H1 (cell line): ENCODE results near the gene CEP57L1. TPM values are rescaled to one million over a fixed set of nuclear protein-coding genes. Genes with fewer than 3 reads are reported as not detected.

Source experiments
- CTCF ChIA-PET: fragments of 300-600 bp; sonication (Branson Sonifier 250); formaldehyde crosslinking; loops from one replicate; lab custom pipeline; 2021; ENCODE audit not compliant: partially characterized antibody; lab: Charles Lee
- POLR2A ChIA-PET: fragments of 300-600 bp; sonication (Branson Sonifier 250); formaldehyde crosslinking; loops from one replicate; lab custom pipeline; 2021; ENCODE audit warnings: inconsistent platforms; ENCODE audit not compliant: partially characterized antibody; lab: Charles Lee
- DNase-seq, 2 experiments: peaks; one replicate each; pipeline versions ENCODE4 v3.0.0 to v3.0.0-alpha.2; 2010 to 2022; ENCODE audit warnings: low spot score in 2 of 2, low read depth in 1 of 2, mixed read lengths in 1 of 2
- FAIRE-seq: peaks from 2 replicates; lab custom pipeline; 2011; peaks lifted over from hg19 to GRCh38; lab: Jason Lieb, UNC
- H2AFZ ChIP-seq: 2 replicates; pipeline ENCODE4 v1.8.1; 2012; ENCODE audit warnings: low read length, inconsistent platforms
- H2AK5ac ChIP-seq: 2 replicates; pipeline ENCODE4 v1.6.1; 2013; ENCODE audit warnings: low read depth, low read length
- H2BK120ac ChIP-seq: replicated peaks from 2 replicates; pipeline ENCODE3; 2013; ENCODE audit warnings: low read depth, low read length, inconsistent platforms
- H2BK12ac ChIP-seq: 2 replicates; pipeline ENCODE4 v1.6.1; 2013; ENCODE audit warnings: low read depth, low read length
- H2BK15ac ChIP-seq: 2 replicates; pipeline ENCODE4 v1.6.1; 2013; ENCODE audit warnings: low read length
- H2BK20ac ChIP-seq: 2 replicates; pipeline ENCODE4 v1.6.1; 2013; ENCODE audit warnings: low read length
- H2BK5ac ChIP-seq: 2 replicates; pipeline ENCODE4 v1.6.1; 2013; ENCODE audit warnings: low read depth, low read length
- H3K14ac ChIP-seq: 2 replicates; pipeline ENCODE4 v1.6.1; 2013; ENCODE audit warnings: inconsistent platforms; ENCODE audit not compliant: insufficient read length
- H3K18ac ChIP-seq: 2 replicates; pipeline ENCODE4 v1.6.1; 2013; ENCODE audit warnings: low read length; ENCODE audit errors: extremely low read depth
- H3K23ac ChIP-seq: 2 replicates; pipeline ENCODE4 v1.6.1; 2013; ENCODE audit warnings: inconsistent platforms; ENCODE audit not compliant: insufficient read length
- H3K23me2 ChIP-seq: 2 replicates; pipeline ENCODE4 v1.6.1; 2013; ENCODE audit warnings: low read depth, low read length
- H3K27ac ChIP-seq: 2 replicates; pipeline ENCODE4 v1.6.1; 2011; ENCODE audit warnings: low read depth, low read length, inconsistent platforms
- H3K27me3 ChIP-seq, 4 experiments: replicated peaks in 1 of 4; 1 replicate in 1 of 4; 2 replicates in 3 of 4; pipeline versions ENCODE4 v1.6.1 to v1.8.1; 2011 to 2013; ENCODE audit warnings: low read length in 3 of 4, mild to moderate bottlenecking in 3 of 4, inconsistent platforms in 2 of 4, mixed read lengths in 2 of 4, moderate library complexity in 1 of 4; ENCODE audit not compliant: control insufficient read depth in 3 of 4, insufficient read depth in 3 of 4; ENCODE audit errors: extremely low read depth in 1 of 4
- H3K36me3 ChIP-seq, 4 experiments: 2 replicates each; pipeline versions ENCODE4 v1.6.1 to v1.8.1; 2011 to 2013; ENCODE audit warnings: mild to moderate bottlenecking in 4 of 4, low read length in 3 of 4, moderate library complexity in 2 of 4, control low read depth in 1 of 4, inconsistent platforms in 1 of 4; ENCODE audit not compliant: insufficient read depth in 4 of 4, control insufficient read depth in 2 of 4
- H3K4ac ChIP-seq: replicated peaks from 2 replicates; pipeline ENCODE3; 2013; ENCODE audit warnings: low read length, low read depth, mixed read lengths, inconsistent platforms; ENCODE audit not compliant: insufficient read length
- H3K4me1 ChIP-seq, 4 experiments: replicated peaks in 1 of 4; 1 replicate in 1 of 4; 2 replicates in 3 of 4; pipeline versions ENCODE4 v1.6.1 to v1.8.1; 2011 to 2013; ENCODE audit warnings: low read length in 3 of 4, inconsistent platforms in 2 of 4, mixed read lengths in 1 of 4; ENCODE audit not compliant: insufficient read depth in 4 of 4, control insufficient read depth in 3 of 4
- H3K4me2 ChIP-seq, 2 experiments: 2 replicates each; pipeline versions ENCODE4 v1.6.1 to v1.8.1; 2011 to 2013; ENCODE audit warnings: low read depth in 2 of 2, low read length in 2 of 2, control low read depth in 1 of 2, inconsistent platforms in 1 of 2, mild to moderate bottlenecking in 1 of 2; ENCODE audit not compliant: insufficient read depth in 1 of 2
- H3K4me3 ChIP-seq, 4 experiments: fragments of 200-600, 300-600 bp in 1 of 4; sonication (generic), shearing (Covaris generic), sonication (Bioruptor Twin) in 1 of 4; 2 replicates each; pipeline versions ENCODE4 v1.5.1 to v1.8.1; 2011 to 2016; ENCODE audit warnings: low read length in 4 of 4, low read depth in 3 of 4, control low read depth in 2 of 4, inconsistent platforms in 2 of 4, mild to moderate bottlenecking in 2 of 4, mixed read lengths in 1 of 4, moderate library complexity in 1 of 4; ENCODE audit not compliant: insufficient read depth in 2 of 4; ENCODE audit errors: extremely low read depth in 1 of 4
- H3K56ac ChIP-seq: replicated peaks from 2 replicates; pipeline ENCODE3; 2013; ENCODE audit warnings: low read depth, mild to moderate bottlenecking, mixed read lengths, low read length, inconsistent platforms; ENCODE audit not compliant: insufficient read length
- H3K79me1 ChIP-seq: 2 replicates; pipeline ENCODE4 v1.6.1; 2013; ENCODE audit warnings: low read depth, low read length, control low read depth
- H3K79me2 ChIP-seq, 2 experiments: 2 replicates each; pipeline versions ENCODE4 v1.6.1 to v1.8.1; 2012 to 2013; ENCODE audit warnings: low read length in 2 of 2, mild to moderate bottlenecking in 2 of 2, inconsistent platforms in 1 of 2; ENCODE audit not compliant: insufficient read depth in 2 of 2, control insufficient read depth in 1 of 2
- H3K9ac ChIP-seq, 4 experiments: replicated peaks in 1 of 4; 1 replicate in 1 of 4; 2 replicates in 3 of 4; pipeline versions ENCODE4 v1.6.1 to v1.8.1; 2011 to 2013; ENCODE audit warnings: low read depth in 3 of 4, low read length in 3 of 4, control low read depth in 2 of 4, mild to moderate bottlenecking in 2 of 4, moderate library complexity in 2 of 4, inconsistent platforms in 1 of 4; ENCODE audit errors: extremely low read depth in 1 of 4
- H3K9me3 ChIP-seq, 2 experiments: 2 replicates each; pipeline versions ENCODE4 v1.6.1 to v1.8.1; 2012 to 2013; ENCODE audit warnings: mild to moderate bottlenecking in 2 of 2, moderate library complexity in 2 of 2, control low read depth in 1 of 2, inconsistent platforms in 1 of 2, low read depth in 1 of 2, low read length in 1 of 2, mixed read lengths in 1 of 2; ENCODE audit not compliant: insufficient read depth in 2 of 2
- H4K20me1 ChIP-seq, 2 experiments: replicated peaks in 1 of 2; 2 replicates each; pipeline versions ENCODE3 to v1.8.1; 2011 to 2013; ENCODE audit warnings: inconsistent platforms in 2 of 2, low read length in 2 of 2, mild to moderate bottlenecking in 1 of 2; ENCODE audit not compliant: insufficient read depth in 2 of 2, control insufficient read depth in 1 of 2
- H4K5ac ChIP-seq: 2 replicates; pipeline ENCODE4 v1.6.1; 2013; ENCODE audit warnings: low read length, low read depth, mixed read lengths, inconsistent platforms; ENCODE audit not compliant: insufficient read length
- H4K8ac ChIP-seq: 2 replicates; pipeline ENCODE4 v1.8.0; 2013; ENCODE audit warnings: mild to moderate bottlenecking, moderate library complexity, low read length, inconsistent platforms; ENCODE audit not compliant: insufficient read depth; ENCODE audit errors: extremely low read depth
- H4K91ac ChIP-seq: replicated peaks from 2 replicates; pipeline ENCODE3; 2013; ENCODE audit warnings: low read length, mixed read lengths, inconsistent platforms; ENCODE audit not compliant: insufficient read length
- MAFK ChIP-seq: IDR thresholded peaks from 2 replicates; pipeline ENCODE4 v1.6.1; 2012; ENCODE audit warnings: low read depth, mild to moderate bottlenecking, improper control_type of control experiment, low read length
- WGBS, 2 experiments: shearing (Covaris generic) in 1 of 2; methylation state at CpG; one replicate each; pipeline versions ENCODE4 v1.1.6 to v1.1.7; 2013 to 2015; ENCODE audit warnings: low lambda C conversion rate in 2 of 2, mixed read lengths in 2 of 2, inconsistent platforms in 1 of 2, low coverage in 1 of 2, missing lambda C conversion rate in 1 of 2; ENCODE audit not compliant: insufficient replicate concordance in 2 of 2, insufficient coverage in 1 of 2, insufficient read length in 1 of 2; ENCODE audit errors: extremely low coverage in 1 of 2, missing lambda C conversion rate in 1 of 2; 5-methylcytosine and 5-hydroxymethylcytosine counted together
- polyA plus RNA-seq, 7 experiments: library from polyadenylated mRNA; depleted of rRNA in 3 of 7; stranded (reverse) in 5 of 7; unstranded in 2 of 7; fragments of >200 nt in 5 of 7; fragments of 200-250 nt in 2 of 7; gene quantifications; 1 replicate in 5 of 7; 2 replicates in 1 of 7; 4 replicates in 1 of 7; pipeline versions ENCODE4 v1.2.1 to v1.2.3, GENCODE V29; 2011 to 2013; ENCODE audit warnings: missing spikeins in 2 of 7, mixed read lengths in 2 of 7
- total RNA-seq: library from RNA; stranded (reverse); fragmentation: NEBNext Ultra II Directional; extraction: Animal tissue kit (Norgen Biotek cat#: 25700); gene quantifications from 2 replicates; pipeline ENCODE4 v1.2.1, GENCODE V29; 2021
- TF ChIP-seq, protein P1 (sequence below): IDR thresholded peaks from 2 replicates; pipeline ENCODE4 v1.6.1; 2012; ENCODE audit warnings: low read length, inconsistent platforms

CEP57L1 gene
- total and polyA plus RNA-seq, 2 of the 8 experiments (the other 6 are each of a cell fraction or from before 2014, with no cell fraction given): 3.6 to 11.5 TPM

- H2BK12ac ChIP-seq: no peak overlapping the region
- no peaks in the 10 kb centered on the region for H3K79me2 ChIP-seq
- H3K4me3 ChIP-seq: no peak overlapping the region
- no peaks in the 10 kb centered on the region; a peak in 2 of 8 replicates for H3K36me3 ChIP-seq
- no peak overlapping the region for H2BK15ac ChIP-seq
- DNase-seq: no peak
- no peak overlapping the region for H3K56ac ChIP-seq
- no peak for FAIRE-seq
- no peaks in the 10 kb centered on the region for H4K20me1 ChIP-seq
- no peak overlapping the region for H2AFZ ChIP-seq
- H2AK5ac ChIP-seq: no peak overlapping the region
- H3K18ac ChIP-seq: no peak overlapping the region
- H3K4me1 ChIP-seq: no peaks in the 10 kb centered on the region
- no peak overlapping the region for H3K27ac ChIP-seq
- no peak overlapping the region for H4K8ac ChIP-seq
- no peak overlapping the region for H2BK20ac ChIP-seq
- WGBS, 2 experiments: 88% methylated on average over 1 of the region's 1 CpG; no CpG with 5 or more reads in 1 of the 2 experiments
- H4K91ac ChIP-seq: no peak overlapping the region
- no peaks in the 10 kb centered on the region for H3K23me2 ChIP-seq
- 0 out of 4 replicates have a peak, but pooled peaks cover 0 to 4% of the 10 kb centered on the region in 2 experiments for H3K9me3 ChIP-seq
- no peak overlapping the region for H2BK5ac ChIP-seq
- no peaks in the 10 kb centered on the region for H3K27me3 ChIP-seq
- H3K4ac ChIP-seq: no peak overlapping the region
- ChIA-PET POLR2A (no interaction called here), CTCF (no interaction called here)
- no peak overlapping the region for H2BK120ac ChIP-seq
- TF ChIP-seq MAFK: peak; percentile 88
- TF ChIP-seq, protein P1, sequence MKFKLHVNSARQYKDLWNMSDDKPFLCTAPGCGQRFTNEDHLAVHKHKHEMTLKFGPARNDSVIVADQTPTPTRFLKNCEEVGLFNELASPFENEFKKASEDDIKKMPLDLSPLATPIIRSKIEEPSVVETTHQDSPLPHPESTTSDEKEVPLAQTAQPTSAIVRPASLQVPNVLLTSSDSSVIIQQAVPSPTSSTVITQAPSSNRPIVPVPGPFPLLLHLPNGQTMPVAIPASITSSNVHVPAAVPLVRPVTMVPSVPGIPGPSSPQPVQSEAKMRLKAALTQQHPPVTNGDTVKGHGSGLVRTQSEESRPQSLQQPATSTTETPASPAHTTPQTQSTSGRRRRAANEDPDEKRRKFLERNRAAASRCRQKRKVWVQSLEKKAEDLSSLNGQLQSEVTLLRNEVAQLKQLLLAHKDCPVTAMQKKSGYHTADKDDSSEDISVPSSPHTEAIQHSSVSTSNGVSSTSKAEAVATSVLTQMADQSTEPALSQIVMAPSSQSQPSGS: no peak
- no peak overlapping the region for H3K9ac ChIP-seq
- H3K23ac ChIP-seq: no peak overlapping the region
- no peak overlapping the region for H4K5ac ChIP-seq
- H3K14ac ChIP-seq: no peak overlapping the region
- H3K79me1 ChIP-seq: no peaks in the 10 kb centered on the region
- no peak overlapping the region for H3K4me2 ChIP-seq
Measured at GRCh38 chr6:109153752-109154151, 58.4 kb downstream of the CEP57L1 start.
